ENCODE data around the gene MED8. TPM values are rescaled to one million over a fixed set of nuclear protein-coding genes. Genes with fewer than 3 reads are reported as not detected.
"Not testable (repeated sequence)": the region's sequence is repeated elsewhere in the genome, so short reads cannot be mapped to it uniquely, and the experiment has no call there.

The MED8 gene
- polyA plus RNA-seq, 4 donors: 38.4 to 40.9 (median 40.1) TPM

DNA sequence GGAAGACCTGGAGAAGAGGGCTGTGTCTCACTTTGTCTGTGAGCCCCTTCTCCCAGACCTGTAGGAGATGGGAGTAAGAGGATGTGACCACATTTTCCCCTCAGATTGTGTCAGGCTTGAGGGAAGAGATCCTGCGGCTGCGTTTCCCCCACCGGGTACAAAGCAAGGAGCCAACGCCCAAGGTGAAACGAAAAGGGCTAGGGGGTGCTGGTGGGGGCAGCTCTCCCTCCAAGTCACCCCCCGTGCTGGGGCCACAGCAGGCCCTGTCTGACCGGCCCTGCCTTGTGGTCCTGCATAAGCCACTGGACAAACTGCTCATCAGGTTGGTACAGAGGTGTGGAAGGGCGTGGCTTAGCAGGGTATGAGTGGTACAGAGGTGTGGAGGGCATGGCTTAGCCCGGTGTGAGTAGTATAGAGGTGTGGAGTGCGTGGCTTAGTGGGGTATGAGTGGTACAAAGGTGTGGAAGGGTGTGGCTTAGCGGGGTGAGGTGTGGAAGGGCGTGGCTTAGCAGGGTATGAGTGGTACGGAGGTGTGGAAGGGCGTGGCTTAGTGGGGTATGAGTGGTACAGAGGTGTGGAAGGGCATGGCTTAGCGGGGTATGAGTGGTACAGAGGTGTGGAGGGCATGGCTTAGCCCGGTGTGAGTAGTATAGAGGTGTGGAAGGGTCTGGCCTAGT is 33.5 kb upstream of the MED8 start:
- DNase-seq (ENCODE audit: low read depth in 4 of 4, low spot score in 3 of 4): no peak

DNA sequence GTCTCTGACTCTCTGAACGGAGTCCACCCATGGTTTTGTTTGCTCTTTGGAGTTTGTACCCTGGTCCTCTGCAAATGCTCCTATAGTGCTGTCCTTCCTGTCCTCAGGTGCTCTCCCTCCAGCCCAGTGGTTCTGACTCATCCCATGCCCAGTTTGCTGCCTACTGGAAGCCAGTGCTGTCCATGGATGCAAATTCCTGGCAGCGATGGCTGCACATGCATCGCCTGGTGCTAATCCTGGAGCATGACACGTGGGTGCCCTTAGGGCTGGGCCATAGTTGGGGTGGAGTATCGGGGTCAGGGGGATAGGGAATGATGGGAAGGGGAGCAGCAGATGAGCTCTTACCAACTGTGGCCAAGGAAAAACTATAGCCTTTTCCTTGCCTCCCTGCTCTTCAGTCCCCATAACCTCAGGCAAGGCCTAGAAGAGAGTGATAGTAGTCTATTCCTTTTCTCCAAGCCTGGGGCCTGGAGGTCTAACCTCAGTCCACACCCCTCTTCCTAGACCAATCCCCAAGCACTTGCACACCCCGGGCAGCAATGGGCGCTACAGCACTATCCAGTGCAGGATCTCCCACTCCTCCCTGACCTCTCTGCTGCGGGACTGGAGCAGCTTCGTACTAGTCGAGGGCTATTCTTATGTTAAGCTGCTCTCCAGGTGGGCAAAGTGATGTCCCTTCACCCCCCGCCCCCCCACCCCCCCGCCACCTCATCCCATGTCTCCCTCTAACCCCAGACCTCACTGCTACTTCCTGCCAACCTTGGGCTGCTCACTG is 32.6 kb upstream of the MED8 start:
- DNase-seq (ENCODE audit: low read depth in 4 of 4, low spot score in 3 of 4): no peak

DNA sequence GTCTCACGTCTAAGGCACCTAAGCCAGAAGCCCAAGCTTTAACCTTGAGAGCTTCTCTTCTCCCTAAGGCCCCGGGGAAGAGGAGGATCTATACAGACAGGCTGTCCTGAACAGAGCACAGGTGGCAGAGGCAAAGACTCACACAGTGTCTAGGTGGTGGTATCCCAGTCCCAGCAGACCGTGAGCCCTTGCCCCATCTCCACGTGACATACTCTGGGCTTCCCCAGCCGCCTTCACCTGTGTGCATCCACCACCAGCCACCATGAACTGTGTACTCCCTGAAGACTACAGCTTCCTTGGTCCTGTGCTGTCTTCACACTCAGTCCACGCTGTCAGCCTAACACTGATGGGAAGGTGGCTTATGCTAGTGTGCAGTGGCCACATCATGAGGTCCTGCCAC is 31.8 kb upstream of the MED8 start:
- DNase-seq (ENCODE audit: low read depth in 4 of 4, low spot score in 3 of 4): no peak

DNA sequence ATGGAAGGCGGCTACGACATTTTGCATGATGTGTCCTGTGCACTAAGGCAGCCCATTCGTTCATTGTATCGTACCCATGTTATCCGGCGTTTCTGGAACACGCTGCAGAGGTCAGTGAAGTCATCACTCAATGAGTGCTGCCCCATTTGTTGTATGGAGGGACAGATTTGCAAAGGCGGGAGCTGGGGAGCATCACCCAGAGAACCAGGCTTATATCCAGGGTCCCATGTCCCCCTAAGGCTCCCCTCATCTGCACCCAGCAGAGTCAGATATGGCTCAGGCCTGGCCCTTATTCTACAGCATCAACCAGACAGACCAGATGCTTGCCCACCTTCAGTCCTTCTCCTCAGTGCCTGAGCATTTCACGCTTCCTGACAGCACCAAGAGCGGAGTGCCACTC is 31.3 kb upstream of the MED8 start:
- DNase-seq (ENCODE audit: low read depth in 4 of 4, low spot score in 3 of 4): no peak

DNA sequence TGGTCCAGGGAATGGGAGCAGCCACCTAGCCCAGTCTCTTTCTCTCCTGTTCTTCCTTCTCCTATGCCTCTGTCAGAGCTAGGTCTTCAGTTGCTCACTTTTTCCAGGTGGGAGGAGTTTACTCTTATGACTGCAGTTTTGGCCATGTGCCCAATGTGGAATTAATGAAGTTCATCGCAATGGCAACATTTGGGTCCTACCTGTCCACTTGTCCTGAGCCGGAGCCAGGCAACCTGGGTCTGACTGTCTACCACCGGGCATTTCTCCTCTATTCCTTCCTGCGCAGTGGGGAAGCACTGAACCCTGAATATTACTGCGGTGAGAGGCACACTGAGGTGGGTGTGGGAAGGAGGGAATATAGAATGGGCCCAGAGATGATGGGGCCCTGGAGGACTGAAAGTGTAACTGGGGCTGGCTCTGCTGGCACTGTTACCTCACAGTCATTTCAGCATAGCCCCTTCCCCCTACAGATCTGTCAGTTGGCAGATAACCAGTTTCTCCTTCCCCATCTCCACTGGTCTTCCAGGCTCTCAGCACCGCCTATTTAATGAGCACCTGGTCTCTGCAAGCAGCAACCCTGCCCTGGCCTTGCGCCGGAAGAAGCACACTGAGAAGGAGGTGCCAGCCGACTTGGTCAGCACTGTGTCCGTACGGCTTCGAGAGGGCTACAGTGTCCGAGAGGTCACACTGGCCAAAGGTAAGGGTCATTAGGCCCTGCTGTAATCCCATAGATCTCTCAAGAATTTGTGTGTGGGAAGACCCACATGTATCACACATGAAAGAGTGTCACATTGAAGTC is 30.2 kb upstream of the MED8 start:
- no peak for DNase-seq (ENCODE audit: low read depth in 4 of 4, low spot score in 3 of 4)

DNA sequence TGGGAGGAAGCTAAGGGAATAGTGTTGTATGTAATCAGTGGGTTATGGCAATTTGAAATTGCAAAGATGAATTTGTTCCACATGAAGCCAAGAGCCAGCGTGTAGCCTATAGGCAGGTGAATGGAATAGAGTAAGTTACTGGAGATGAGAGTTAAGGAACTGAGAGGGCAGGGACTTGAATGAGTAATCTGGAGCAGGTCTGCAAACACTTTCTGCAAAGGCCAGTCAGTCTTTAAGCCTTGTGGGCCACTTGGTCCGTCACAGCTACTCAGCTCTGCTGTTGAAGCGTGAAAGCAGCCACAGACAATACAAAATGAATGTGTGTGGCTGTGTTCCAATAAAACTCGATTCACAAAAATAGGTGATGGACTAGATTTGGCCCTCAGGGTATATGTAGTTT is 29.3 kb upstream of the MED8 start:
- no peak for DNase-seq (ENCODE audit: low read depth in 4 of 4, low spot score in 3 of 4)

DNA sequence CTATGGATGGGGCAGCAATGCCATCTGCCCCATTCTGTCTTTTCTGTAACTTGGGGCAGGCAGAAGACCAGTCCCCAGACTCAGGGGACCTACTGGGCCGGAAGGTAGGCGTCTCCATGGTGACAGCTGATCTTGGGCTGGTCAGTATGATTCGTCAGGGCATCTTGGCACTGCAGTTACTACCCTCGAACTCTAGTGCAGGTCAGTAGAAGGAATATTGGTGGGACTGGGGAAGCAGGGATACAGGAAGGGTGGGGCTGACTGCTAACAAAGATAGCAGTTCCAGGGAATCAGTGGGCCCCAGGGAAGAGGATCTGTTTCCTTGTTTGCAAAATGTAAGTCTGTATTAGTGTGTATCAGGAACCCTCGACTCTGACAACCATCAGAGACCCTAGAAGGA is 26.3 kb upstream of the MED8 start:
- DNase-seq (ENCODE audit: low read depth in 4 of 4, low spot score in 3 of 4): no peak

DNA sequence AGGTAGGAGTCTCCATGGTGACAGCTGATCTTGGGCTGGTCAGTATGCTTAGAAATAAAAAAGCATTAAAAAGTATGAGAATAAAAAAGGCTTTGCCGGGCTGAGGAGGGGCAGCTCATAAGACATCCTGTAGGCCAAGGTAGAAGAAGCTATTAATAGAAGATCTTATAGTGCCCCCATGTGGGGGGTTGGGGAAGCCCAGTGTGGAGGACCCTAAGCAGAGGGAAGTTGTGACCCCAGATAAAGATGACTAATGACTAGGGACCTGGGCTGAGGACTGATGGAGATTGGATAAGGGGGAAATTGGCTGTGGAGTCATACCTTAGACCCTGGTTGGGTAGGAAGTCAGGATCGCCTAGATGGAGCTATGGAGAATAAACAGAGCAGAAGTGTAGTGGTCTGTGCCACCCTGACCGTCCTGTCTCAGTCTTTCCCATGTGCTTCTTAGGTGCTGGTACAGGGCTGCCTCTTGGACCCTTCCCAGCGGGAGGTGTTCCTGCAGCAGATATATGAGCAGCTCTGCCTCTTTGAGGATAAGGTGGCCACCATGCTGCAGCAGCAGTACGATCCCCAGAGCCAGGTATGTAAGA is 25.1 kb upstream of the MED8 start:
- peak in 3 of 4 donors; percentile 12 to 30 (median 22) for DNase-seq (ENCODE audit: low read depth in 4 of 4, low spot score in 3 of 4)

DNA sequence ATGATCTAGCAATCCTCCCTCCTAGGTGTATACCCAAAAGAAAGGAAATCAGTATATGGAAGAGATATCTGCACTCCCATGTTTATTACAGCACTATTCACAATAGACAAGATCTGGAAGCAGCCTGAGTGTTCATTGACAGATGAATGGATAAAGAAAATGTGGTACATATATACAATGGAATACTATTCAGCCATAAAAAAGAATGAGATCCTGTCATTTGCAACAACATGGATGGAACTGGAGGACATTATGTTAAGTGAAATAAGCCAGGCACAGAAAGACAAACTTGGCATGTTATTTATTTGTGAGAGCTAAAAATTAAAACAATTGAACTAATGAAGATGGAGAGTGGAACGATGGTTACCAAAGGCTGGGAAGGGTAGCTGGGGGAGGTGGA is 23.8 kb upstream of the MED8 start:
- not testable (repeated sequence) for DNase-seq (ENCODE audit: low read depth in 4 of 4, low spot score in 3 of 4)

DNA sequence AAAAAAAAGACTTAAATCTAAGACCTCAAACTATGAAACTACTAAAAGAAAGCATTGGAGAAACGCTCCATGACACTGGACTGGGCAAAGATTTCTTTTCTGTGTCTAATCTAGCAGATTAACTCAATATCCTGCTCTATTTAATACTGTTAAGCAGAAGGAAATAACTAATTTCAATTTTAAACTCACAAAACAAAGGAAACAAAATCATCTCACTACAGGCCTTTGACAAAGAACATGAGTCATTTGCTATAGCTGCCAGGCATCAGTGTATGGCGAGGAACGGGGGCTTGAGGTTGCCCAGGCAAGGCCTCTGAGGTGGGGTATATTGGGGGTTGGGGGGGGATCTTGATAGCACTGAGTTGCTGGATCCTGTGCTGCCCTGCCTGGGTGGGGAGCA is 21.0 kb upstream of the MED8 start:
- no peak for DNase-seq (ENCODE audit: low read depth in 4 of 4, low spot score in 3 of 4)

DNA sequence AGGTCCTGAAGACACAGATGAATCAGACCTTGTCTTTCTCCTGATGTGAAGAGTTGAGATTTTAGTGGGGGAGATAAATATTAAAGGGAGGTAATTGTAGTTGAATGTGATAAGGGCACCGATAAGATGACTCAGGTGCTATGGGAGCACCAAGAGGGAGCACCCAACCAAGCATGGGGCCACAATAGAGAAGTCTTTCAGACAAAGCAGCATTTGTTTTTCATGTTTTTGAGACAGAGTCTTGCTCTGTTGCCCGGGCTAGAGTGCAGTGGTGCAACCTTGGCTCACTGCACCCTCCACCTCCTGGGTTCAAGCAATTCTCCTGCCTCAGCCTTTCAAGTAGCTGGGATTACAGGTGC is 16.3 kb upstream of the MED8 start:
- DNase-seq (ENCODE audit: low read depth in 4 of 4, low spot score in 3 of 4): no peak

DNA sequence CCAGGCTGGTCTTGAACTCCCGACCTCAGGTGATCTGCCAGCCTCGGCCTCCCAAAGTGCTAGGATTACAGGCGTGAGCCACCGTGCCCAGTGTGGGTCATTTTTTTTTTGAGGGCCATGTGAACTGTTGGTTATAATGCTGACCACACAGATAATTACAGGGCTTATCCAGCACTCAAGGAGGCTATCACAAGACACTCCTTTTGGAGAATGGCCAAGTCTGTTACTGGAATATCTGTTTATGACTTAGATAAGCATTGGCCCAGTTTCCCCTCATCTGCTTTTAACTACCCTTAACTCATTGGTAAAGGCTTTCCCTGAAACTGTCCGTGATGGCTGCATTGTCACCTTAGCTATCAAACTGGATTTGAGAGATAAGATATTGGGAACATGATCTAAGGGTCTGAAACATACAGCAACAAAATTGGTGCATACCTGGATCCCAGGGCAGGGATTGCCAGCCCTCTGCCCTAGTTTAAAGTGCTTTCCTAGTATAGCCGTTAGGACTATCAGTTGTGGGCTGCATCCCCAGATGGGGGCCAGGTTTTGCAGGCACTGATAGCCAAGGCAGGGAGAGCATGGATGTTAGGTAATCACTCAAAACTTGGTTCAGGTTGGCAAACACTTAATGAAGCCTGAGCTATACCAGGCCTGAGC is 15.7 kb upstream of the MED8 start:
- DNase-seq (ENCODE audit: low read depth in 4 of 4, low spot score in 3 of 4): no peak

DNA sequence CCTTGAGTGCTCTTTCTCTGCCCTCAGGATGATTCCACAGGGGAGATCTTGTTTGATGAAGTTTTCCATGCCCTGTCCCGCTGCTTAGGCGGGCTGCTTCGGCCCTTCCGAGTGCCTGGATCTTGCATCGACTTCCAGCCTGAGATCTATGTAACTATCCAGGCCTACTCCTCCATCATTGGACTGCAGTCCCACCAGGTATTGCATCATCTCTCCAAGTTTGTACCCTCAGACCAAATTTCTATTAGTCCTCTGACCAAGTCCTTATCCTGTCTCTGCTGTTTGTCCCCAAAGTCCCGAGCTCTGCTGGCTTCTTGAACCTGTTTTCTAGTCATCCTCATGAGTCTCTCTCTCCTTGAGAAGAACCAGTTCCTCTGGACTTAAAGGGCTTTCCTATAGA is 14.8 kb upstream of the MED8 start:
- DNase-seq (ENCODE audit: low read depth in 4 of 4, low spot score in 3 of 4): no peak

DNA sequence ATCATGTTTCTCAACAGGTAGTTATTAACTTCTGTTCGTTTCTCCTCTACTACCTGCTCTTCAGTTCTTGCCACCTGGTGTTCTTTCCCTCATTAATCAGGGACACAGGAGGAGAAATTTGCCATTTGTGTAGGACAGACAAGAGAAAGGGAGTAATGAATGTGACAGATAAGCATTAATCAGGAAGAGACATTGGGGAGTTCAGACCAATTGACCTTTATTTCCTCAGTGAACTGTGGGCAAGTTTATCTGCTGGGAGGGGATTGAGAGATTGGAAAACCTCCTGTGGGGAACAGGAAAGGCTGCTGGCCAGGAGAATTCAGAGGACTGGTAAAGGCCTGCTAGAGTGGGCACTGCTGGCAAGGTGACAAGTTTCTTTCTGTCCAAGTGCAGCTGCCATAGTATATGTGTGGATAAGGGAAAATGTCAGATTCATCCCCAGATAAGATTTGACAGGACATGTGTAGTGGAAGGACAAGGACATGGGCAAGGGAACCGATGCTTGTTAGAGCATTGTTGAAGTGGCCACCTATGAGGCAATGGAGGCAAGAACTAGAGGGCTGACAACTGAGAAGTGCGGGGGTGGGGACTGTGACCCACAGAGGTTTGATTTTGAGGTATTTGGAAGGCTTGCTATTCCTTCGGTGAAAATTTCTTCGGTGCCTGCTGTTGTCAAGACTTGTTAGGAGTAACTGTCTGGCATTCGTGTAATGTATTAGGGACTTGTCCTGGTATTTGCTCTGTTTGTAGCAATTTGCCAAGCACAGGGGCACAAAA is 12.7 kb upstream of the MED8 start:
- no peak for DNase-seq (ENCODE audit: low read depth in 4 of 4, low spot score in 3 of 4)

DNA sequence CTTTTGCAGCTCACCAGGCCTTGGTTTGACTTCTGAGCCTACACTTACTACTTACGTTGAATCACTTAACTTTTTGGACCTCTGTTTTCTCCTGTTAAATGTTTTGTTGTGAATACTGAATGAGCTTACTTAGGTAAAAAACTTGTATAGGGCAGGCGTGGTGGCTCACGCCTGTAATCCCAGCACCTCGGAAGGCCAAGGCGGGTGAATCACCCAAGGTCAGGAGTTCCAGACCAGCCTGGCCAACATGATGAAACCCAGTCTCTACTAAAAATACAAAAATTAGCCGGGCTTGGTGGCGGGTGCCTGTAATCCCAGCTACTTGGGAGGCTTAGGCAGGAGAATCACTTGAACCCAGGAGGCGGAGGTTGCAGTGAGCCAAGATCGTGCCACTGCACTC is 10.8 kb upstream of the MED8 start:
- not testable (repeated sequence) for DNase-seq (ENCODE audit: low read depth in 4 of 4, low spot score in 3 of 4)

DNA sequence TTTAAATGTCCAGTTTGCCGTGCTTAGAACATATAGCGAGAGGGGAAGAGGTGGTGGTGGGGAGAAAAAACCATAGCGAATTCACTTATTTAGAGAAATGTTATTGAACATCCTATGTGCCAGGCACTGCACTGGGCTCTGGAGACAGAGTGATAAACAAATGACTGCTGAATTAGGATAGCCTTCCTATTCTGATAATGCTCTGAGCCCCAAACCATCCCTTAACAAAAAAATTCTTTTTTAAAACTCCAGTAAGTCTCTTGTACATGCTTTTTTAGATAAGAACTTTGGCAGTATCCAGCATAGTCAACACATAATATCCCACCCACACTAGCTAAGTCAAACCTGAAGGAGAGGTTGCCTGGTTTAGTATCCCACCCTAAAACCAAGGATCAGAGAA is 8.6 kb upstream of the MED8 start:
- no peak for DNase-seq (ENCODE audit: low read depth in 4 of 4, low spot score in 3 of 4)

DNA sequence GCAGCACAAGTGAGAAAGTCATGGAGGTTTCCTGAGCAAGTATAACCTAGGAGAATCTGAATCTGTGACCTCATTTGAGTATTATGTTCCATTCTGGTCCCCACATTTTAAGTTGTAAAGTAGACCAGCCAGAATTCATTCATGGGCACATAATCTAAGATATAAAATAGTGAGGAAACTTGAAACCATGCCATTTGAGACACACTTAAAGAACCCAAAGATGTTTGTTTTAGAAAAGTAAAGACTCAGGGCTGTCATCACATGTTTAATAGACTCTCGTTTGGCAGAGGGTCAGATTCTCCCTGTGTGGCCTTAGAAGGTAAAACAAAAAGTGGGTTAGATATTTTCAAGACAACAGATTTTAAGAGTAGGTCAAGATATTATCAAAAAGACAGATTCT is 6.5 kb upstream of the MED8 start:
- DNase-seq (ENCODE audit: low read depth in 4 of 4, low spot score in 3 of 4): no peak

DNA sequence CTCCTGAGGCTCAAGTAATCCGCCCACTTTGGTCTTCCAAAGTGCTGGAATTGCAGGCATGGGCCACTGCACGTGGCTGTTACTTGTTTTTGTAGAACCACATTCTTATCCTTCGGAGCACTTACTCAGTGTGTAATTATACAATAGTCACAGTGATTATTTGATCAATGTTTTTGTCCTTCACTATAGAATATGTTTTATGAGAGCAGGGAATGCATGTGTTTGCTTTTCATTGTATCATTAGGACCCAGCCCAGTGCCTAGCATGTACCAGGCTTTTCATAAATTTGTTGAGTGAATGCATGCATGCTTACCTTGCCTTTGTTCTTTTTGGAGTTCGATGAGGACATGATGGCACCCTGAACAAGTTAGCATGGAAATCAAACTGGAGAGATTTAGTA is 5.9 kb upstream of the MED8 start:
- no peak for DNase-seq (ENCODE audit: low read depth in 4 of 4, low spot score in 3 of 4)

DNA sequence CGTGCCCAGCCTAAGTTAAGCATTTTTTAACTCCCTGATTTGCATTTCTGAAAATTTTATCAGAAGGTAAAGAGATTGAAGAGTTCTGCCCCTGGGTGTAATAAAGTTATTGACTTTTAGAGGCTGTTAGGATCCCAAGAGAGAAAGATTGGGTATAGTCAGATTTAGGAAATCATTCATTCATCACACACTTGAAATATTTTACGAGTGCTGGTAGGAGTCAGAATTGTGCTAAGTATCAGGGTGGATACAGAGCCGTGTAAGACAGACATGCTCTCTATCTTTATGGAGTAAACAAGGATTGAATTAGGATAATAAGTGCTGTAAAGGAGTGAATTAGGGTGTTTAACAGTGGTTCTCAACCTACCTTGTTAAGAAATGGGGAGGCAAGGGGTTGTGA is 3.1 kb upstream of the MED8 start:
- no peak for DNase-seq (ENCODE audit: low read depth in 4 of 4, low spot score in 3 of 4)

DNA sequence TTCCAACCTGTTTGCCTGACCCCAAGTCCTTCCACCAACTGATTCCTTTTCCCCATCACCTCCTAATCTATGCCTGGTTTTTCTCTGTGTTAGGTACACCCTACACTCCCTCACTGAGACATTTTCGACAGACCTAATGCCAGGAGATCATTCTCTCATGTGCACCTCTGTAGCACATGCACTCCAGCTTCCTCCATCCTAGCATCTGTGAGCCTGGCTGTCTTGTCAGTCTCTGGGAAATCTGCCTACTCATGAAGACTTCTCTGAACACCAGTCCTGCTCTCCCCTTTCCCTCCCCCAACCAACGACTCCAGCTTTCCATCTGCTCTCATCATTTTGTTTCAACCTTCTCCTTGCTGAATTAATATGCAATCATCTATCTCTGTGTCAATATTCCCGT is 987 bp downstream of the MED8 start:
- no peak for DNase-seq (ENCODE audit: low read depth in 4 of 4, low spot score in 3 of 4)

All from left renal pelvis (tissue), 4 donors.